Ureter (tissue), 1 donor: ENCODE data around the gene VTI1A. TPM values are rescaled to one million over a fixed set of nuclear protein-coding genes. Genes with fewer than 3 reads are reported as not detected.
"Not testable (repeated sequence)": the region's sequence is repeated elsewhere in the genome, so short reads cannot be mapped to it uniquely, and the experiment has no call there.

ENCODE experiments used
- DNase-seq: peaks from one replicate; pipeline ENCODE4 v3.0.0-alpha.2; 2020; ENCODE audit warnings: low spot score
- total RNA-seq: library from RNA; stranded (reverse); gene quantifications from one replicate; pipeline ENCODE4 v1.2.4, GENCODE V29; 2023
- donor health status: DM: yes; HTN: yes; CAD: no.

The VTI1A gene
- 50.4 TPM for total RNA-seq

DNA sequence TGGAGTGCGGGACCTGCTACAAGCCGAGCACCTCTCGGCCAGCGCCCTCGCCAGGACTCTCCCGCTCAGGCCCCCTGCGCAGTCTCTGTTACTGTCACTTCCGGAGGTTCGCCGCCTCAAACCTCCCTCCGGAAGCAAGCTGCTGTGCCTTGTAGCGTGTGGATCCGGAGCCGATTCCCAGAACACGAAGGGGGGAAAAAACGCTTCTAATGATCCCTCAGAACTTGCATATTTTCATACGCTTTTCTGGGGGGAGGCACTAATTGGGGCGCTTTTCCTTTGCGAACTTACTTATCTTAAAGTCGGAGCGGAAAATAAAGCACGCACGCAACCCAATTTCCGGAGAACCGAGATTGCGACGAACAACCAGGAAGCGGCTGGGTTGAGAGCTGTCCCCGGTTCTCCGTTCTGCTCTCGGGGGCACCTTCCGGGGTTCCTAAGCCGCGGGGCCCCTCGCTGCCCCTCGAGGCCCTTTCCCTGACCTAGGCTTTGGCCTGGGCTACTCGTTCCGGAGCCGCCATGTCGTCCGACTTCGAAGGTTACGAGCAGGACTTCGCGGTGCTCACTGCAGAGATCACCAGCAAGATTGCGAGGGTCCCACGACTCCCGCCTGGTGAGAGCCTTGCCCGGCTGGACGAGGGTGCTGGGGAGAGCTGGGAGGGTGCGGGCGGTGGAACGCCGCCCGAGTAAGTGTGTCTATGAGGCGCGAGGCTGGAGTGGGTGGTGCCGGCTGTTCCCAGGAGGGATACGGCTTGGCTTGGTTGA, at the start of gene VTI1A, which contains the start of gene ZDHHC6:
Gene VTI1A (plus strand): TSS at position 361 of the 765 bp plus-strand sequence. CDS start 159 bp downstream, at position 520.
Gene ZDHHC6 (minus strand): TSS at position 60 of the 765 bp plus-strand sequence. CDS start 1,478 bp downstream, outside the sequence.
- peak; percentile 82 for DNase-seq

DNA sequence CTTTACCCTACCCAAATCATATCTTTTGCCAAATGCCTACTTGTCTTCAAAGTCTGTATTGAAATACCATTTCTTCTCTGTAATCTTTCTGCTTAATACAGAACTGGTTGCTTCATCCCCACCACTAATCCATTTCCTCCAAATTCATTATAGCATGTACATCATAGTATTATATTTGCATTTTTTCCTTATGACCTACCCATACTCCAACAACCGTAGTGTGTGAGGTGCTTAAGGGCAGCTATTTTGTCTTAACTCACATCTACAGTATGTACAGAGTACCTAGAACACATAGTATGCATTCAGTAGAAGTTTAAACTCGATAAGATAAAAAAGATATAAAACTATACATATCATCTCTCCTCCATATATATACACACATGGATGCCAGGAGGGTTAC, 49.4 kb upstream of the VTI1A start:
- no peak for DNase-seq

DNA sequence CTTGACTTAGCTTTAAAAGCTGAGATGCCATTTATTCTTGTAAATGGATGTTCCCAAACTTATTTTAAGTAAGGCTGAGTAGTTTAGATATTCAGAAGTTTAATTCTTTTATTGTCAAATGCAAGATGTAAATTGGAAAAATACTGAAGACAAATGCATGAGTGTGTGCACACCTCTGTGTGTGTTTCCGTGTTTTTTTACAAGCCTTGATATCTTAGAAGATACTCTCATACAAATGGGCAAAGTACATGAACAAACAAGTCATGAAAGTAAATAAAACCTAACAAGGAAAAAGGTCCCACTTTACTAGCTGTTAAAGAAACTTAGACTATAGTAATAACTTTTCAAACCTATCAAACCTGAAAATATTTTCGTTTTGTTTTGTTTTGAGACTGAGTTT, 44.1 kb upstream of the VTI1A start:
- DNase-seq = no peak

GRCh38 chr10:112404617-112405016, 42.4 kb upstream of the VTI1A start:
- DNase-seq = no peak

DNA sequence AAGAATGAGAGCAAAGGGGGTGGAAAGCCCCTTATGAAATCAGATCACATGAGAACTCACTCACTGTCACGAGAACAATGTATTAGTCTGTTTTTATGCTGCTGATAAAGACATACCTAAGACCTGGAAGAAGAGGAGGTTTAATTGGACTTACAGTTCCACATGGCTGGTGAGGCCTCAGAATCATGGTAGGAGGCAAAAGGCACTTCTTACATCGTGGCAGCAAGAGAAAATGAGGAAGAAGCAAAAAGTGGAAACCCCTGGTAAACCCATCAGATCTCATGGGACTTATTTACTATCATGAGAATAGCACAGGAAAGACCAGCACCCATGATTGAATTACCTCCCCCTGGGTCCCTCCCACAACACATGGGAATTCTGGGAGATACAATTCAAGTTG, 40.2 kb upstream of the VTI1A start:
- DNase-seq = not testable (repeated sequence)

- no peak for DNase-seq
Measured at GRCh38 chr10:112407696-112408095, 39.3 kb upstream of the VTI1A start.

DNA sequence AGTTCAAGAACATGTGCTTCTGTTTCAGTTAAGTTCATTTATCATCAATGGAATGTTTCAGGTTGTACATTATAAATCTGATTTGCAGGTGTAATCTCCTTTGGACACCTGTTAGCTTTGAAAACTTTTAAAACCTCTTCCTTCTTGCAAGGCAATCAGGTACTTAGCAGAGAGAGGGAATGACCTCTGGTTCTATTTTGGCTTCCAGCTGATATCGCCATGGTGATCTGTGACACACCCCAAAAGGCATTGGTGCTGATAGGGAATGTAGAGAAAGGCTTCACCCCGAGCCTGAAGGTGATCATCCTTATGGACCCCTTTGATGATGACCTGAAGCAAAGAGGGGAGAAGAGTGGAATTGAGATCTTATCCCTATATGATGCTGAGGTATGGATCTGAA, 37.7 kb upstream of the VTI1A start:
- no peak for DNase-seq

- no peak for DNase-seq
Measured at GRCh38 chr10:112409755-112410154, 37.3 kb upstream of the VTI1A start.

- DNase-seq = no peak
Measured at GRCh38 chr10:112412696-112413095, 34.3 kb upstream of the VTI1A start.

DNA sequence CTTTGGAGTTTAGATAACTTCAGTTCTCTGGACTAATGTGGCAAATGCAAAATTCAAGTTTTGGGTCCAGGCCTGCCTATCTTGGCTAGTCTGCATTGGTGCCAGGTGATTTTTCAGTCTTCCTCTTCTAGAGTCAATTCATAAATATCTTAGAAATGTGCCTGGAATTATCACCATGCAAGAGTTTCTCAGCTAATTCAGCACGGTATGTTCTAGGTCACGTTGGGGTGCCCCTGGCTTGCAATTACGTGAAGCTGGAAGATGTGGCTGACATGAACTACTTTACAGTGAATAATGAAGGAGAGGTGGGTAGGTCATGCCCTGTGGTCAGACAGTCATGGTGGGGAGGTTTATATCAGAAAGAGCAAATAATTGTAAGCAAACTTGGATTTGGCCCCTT, 25.3 kb upstream of the VTI1A start:
- DNase-seq = no peak

- DNase-seq = no peak
Measured at GRCh38 chr10:112424651-112425050, 22.4 kb upstream of the VTI1A start.

GRCh38 chr10:112426111-112426510, 20.9 kb upstream of the VTI1A start:
- no peak for DNase-seq

DNA sequence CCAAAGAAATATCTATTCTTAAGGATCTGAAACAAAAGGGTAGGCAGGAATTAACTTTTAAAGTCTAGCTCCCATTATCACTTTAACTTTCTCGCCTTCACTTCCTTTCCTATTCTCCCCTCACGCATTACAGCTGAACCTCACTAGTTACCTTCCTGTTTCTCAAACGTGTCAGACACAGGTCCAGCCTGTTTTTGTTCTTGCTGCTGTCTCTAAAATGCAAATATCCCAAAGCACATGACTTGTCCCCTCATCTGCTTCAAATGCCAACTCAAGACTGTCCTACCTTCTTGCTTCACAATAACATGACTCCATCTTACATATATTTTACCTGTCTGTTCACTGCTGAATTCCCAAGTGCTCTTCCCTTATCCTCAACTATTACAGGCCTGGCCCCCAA, 17.9 kb upstream of the VTI1A start:
- no peak for DNase-seq

GRCh38 chr10:112429654-112430230, 17.3 kb upstream of the VTI1A start:
- no peak for DNase-seq

- DNase-seq = no peak
Measured at GRCh38 chr10:112433136-112433535, 13.9 kb upstream of the VTI1A start.

DNA sequence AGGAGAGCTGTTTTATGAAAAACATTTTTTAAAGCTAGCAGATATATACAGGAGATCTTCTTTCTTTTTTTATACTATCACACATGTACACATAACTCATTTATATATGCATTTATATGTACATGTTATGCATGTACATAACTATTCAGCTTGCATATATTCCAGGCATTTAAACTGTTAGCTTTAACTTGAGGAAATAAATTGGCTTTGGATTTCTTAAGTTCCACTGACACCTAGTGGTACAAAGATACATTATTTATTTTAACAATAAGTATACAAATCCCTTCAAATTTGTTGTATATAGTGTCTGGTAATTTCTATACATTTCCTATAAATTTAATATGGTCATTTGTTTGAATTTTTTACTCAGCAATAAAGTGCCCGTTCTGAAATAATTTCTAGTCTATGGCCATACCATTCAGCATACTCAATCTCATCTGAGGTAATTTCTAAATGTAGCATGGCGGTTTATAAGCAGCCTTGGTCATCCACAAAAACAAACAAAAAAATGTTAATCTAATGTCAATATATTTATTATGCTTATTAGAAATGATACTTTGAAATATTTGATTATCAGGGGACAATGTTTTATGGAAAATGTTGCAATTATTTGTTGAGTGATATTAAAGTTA, 11.9 kb upstream of the VTI1A start:
- no peak for DNase-seq

- DNase-seq = no peak
Measured at GRCh38 chr10:112438356-112438755, 8.7 kb upstream of the VTI1A start.

DNA sequence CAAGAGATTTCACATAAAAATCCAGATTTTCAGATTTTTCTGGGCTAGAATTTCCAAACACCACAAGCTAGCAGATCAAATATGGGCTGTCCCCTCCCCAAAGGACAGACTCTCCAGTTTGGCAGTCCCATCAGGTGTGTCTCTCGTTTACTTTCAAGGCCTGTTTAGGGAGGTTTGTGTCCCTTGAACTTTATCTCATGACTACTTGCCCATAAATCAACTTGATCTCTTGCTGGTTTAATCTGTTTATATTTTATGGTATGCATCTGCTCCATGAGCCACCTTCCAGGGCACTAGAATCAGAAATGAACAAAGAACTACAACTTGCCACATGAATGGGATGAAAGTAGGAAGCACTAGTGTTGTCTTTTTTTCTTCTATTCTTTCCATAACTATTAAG, 5.5 kb upstream of the VTI1A start:
- no peak for DNase-seq

DNA sequence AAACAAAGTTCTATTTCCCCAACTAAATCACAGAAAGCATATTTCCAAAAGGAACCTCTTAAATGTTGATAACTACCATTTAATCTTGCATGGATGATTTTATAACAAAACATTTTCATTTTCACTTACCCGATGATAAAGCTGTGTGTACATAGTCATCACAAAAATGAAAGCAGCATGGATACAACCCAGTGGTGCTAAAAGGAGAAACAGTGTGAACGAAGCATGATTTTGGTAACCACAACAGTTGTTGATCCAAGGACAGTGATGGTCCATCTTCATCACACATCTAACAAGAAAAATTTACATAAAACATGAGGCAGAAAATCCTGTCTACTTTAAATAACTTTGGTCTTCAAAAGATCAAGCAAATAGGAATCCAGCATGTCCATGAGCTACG, 5.0 kb upstream of the VTI1A start:
- DNase-seq = no peak

- DNase-seq = no peak
Measured at GRCh38 chr10:112446055-112446854, 760 bp upstream of the VTI1A start.

GRCh38 chr10:112447620-112447928, 559 bp downstream of the VTI1A start:
- no peak for DNase-seq

DNA sequence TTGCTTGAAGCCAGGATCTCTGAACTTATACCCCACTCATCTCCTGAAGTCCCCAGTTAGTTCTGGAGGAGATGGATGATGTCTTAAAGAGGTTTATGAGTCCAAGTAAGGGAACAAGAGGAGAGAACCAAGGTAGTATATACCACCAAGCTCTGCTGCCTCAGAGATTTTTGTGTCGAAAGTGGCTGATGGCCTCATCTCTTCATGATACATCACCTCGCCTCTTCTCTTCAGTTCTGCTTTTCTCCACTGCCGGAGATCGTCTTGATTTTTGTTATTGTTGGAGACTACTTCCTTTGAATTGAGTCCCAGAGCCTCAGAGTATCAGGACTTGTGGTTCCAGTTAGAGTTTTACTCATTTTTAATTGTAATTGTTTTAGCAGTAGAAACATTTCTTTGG, 1.9 kb downstream of the VTI1A start:
- no peak for DNase-seq
